ENCODE measurements around the gene ABCC6. TPM values are rescaled to one million over a fixed set of nuclear protein-coding genes. Genes with fewer than 3 reads are reported as not detected.
"Not testable (repeated sequence)": the region's sequence is repeated elsewhere in the genome, so short reads cannot be mapped to it uniquely, and the experiment has no call there.

Gene ABCC6
- total RNA-seq, 1 experiment from 2014 or later = 44.6 TPM

DNA sequence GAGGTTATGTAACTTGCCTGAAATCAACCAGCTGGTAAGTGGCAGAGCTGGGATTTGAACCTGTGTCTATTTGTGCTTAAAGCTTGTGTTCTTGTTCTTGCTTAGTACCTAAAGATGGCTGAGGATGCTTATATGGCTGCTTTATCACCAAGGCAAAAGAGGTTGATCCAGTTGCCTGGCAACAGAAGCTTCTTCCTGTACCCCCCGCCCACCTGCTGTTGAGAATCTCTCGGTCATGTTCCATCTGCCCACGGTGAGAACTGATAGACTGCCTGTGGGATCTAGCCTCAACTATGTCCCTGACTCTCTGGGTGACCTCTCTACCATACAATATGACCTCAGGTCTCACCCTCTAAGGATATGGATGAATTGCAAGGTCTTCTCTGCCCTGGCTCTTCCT, 60.7 kb downstream of the ABCC6 start:
- Mint-ChIP-seq H3K4me3 (ENCODE audit: unreplicated experiment) (no peak overlapping the region), H3K4me1 (ENCODE audit: low read depth, unreplicated experiment) (no peaks in the 10 kb centered on the region), H3K36me3 (ENCODE audit: insufficient read depth, unreplicated experiment) (peaks cover 34% of the 10 kb centered on the region), H3K27me3 (ENCODE audit: insufficient read depth, unreplicated experiment) (no peaks in the 10 kb centered on the region), H3K27ac (ENCODE audit: unreplicated experiment) (no peak overlapping the region), H3K9me3 (ENCODE audit: unreplicated experiment) (no peaks in the 10 kb centered on the region)
- no TSS peak for BruUV-seq (replicated peaks)
- Histone ChIP-seq H3K27me3 (replicated peaks; ENCODE audit: control insufficient read depth, insufficient read depth, low read length) (no peaks in the 10 kb centered on the region; the same call in 1 of the 2 replicates), H3K36me3 (ENCODE audit: control insufficient read depth, insufficient read depth, low read length) (peaks cover 4% of the 10 kb centered on the region; the same call in 1 of the 2 replicates), H3K4me3 (ENCODE audit: low read depth, low read length) (no peak overlapping the region), H3K4me1 (no peaks in the 10 kb centered on the region), H3K9me3 (no peaks in the 10 kb centered on the region)
- CTCF ChIA-PET = no interaction called here
- TF ChIP-seq CTCF (IDR thresholded peaks at IDR 0.05; ENCODE audit: insufficient read depth in 1 of 2, low read depth in 1 of 2, low read length in 1 of 2, severe bottlenecking in 1 of 2, unreplicated experiment in 1 of 2) = no peak
- POLR2A ChIA-PET = no interaction called here
- intact Hi-C loops (cut with micrococcal nuclease; ENCODE audit: unreplicated experiment) = no loop called here
- DNase-seq = no peak

- H3K4me3 Mint-ChIP-seq (ENCODE audit: unreplicated experiment); intact Hi-C loops (cut with micrococcal nuclease; ENCODE audit: unreplicated experiment); H3K27me3 Mint-ChIP-seq (ENCODE audit: insufficient read depth, unreplicated experiment); H3K27ac Mint-ChIP-seq (ENCODE audit: unreplicated experiment); CTCF ChIA-PET; H3K9me3 Mint-ChIP-seq (ENCODE audit: unreplicated experiment); H3K4me1 ChIP-seq; POLR2A ChIA-PET; H3K36me3 ChIP-seq (ENCODE audit: control insufficient read depth, insufficient read depth, low read length); H3K9me3 ChIP-seq; H3K27me3 ChIP-seq (replicated peaks; ENCODE audit: control insufficient read depth, insufficient read depth, low read length); BruUV-seq (replicated peaks); H3K4me1 Mint-ChIP-seq (ENCODE audit: low read depth, unreplicated experiment); H3K4me3 ChIP-seq (ENCODE audit: low read depth, low read length); DNase-seq: not testable (repeated sequence)
- peaks cover 38% of the 10 kb centered on the region for H3K36me3 Mint-ChIP-seq (ENCODE audit: insufficient read depth, unreplicated experiment)
These were observed 61.5 kb downstream of the ABCC6 start for GRCh38 chr16:16161840-16162239.

- no TSS peak for BruUV-seq (replicated peaks)
- CTCF ChIA-PET = no interaction called here
- Mint-ChIP-seq H3K4me1 (ENCODE audit: low read depth, unreplicated experiment) (no peaks in the 10 kb centered on the region), H3K9me3 (ENCODE audit: unreplicated experiment) (no peaks in the 10 kb centered on the region), H3K27ac (ENCODE audit: unreplicated experiment) (no peak overlapping the region), H3K36me3 (ENCODE audit: insufficient read depth, unreplicated experiment) (peaks cover 43% of the 10 kb centered on the region), H3K27me3 (ENCODE audit: insufficient read depth, unreplicated experiment) (no peaks in the 10 kb centered on the region), H3K4me3 (ENCODE audit: unreplicated experiment) (no peak overlapping the region)
- DNase-seq = no peak
- no peaks in the 10 kb centered on the region for H3K9me3 ChIP-seq
- POLR2A ChIA-PET = no interaction called here
- H3K4me3 ChIP-seq (ENCODE audit: low read depth, low read length) = no peak overlapping the region
- intact Hi-C loops (cut with micrococcal nuclease; ENCODE audit: unreplicated experiment) = no loop called here
- no peaks in the 10 kb centered on the region for H3K4me1 ChIP-seq
- no peak for TF ChIP-seq CTCF (IDR thresholded peaks at IDR 0.05; ENCODE audit: insufficient read depth in 1 of 2, low read depth in 1 of 2, low read length in 1 of 2, severe bottlenecking in 1 of 2, unreplicated experiment in 1 of 2)
- H3K36me3 ChIP-seq (ENCODE audit: control insufficient read depth, insufficient read depth, low read length) = peaks cover 8% of the 10 kb centered on the region
- no peaks in the 10 kb centered on the region; the same call in 1 of the 2 replicates for H3K27me3 ChIP-seq (replicated peaks; ENCODE audit: control insufficient read depth, insufficient read depth, low read length)
These were observed 62.0 kb downstream of the ABCC6 start for GRCh38 chr16:16161319-16161718.

DNA sequence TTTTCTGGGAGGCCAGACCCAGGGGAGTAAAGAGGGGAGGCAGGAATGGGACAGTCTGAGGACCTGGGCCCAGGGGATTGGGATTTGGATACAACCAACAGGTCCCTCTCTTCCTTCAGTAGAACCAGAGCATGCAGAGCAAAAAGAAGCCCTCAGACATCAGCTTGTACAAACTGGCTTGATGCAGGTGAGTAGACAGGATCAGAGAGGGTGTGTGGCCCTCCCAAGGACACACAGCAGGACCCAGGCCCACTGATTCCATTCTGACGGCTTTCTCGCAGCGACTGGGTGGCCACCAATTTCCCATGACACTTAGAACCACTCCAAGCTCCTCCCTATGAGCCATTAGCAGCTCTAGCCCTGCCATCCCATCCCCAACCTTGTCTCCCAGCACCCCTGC, 63.6 kb downstream of the ABCC6 start:
- Histone ChIP-seq H3K27me3 (replicated peaks; ENCODE audit: control insufficient read depth, insufficient read depth, low read length) (no peaks in the 10 kb centered on the region; the same call in 1 of the 2 replicates), H3K4me3 (ENCODE audit: low read depth, low read length) (no peak overlapping the region), H3K36me3 (ENCODE audit: control insufficient read depth, insufficient read depth, low read length) (peaks cover 6% of the 10 kb centered on the region), H3K9me3 (no peaks in the 10 kb centered on the region), H3K4me1 (no peaks in the 10 kb centered on the region)
- intact Hi-C loops (cut with micrococcal nuclease; ENCODE audit: unreplicated experiment) = no loop called here
- Mint-ChIP-seq H3K4me3 (ENCODE audit: unreplicated experiment) (no peak overlapping the region), H3K9me3 (ENCODE audit: unreplicated experiment) (no peaks in the 10 kb centered on the region), H3K27me3 (ENCODE audit: insufficient read depth, unreplicated experiment) (no peaks in the 10 kb centered on the region), H3K36me3 (ENCODE audit: insufficient read depth, unreplicated experiment) (peaks cover 44% of the 10 kb centered on the region), H3K4me1 (ENCODE audit: low read depth, unreplicated experiment) (no peaks in the 10 kb centered on the region), H3K27ac (ENCODE audit: unreplicated experiment) (no peak overlapping the region)
- CTCF ChIA-PET = no interaction called here
- DNase-seq = no peak
- no TSS peak for BruUV-seq (replicated peaks)
- no peak for TF ChIP-seq CTCF (IDR thresholded peaks at IDR 0.05; ENCODE audit: insufficient read depth in 1 of 2, low read depth in 1 of 2, low read length in 1 of 2, severe bottlenecking in 1 of 2, unreplicated experiment in 1 of 2)
- POLR2A ChIA-PET = no interaction called here

All from Caco-2 (cell line).